ENCODE data around the gene ASB2. TPM values are rescaled to one million over a fixed set of nuclear protein-coding genes. Genes with fewer than 3 reads are reported as not detected.

ASB2 gene
- total RNA-seq, 1 donor from 2014 or later = 251 TPM

DNA sequence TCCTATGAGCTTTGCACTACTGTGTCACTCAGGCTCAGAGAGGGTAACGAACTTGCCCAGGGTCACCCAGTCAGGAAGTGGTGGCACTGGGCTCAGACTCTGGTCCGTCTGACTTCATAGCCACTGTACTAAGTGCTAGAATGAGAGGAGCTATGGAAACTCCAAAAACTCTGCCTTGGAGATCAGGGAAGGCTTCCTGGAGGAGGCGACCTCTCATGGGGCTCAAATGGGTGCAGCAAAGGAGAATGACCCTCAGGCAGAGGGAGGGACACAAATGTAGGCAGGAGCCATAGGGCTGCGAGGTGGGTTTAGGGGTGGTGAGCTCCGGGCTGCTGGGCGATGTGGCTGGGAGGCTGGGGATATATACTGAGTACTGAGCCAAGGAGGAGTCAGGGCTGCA lies 23.9 kb upstream of the ASB2 start:
- no peaks in the 10 kb centered on the region for H3K36me3 ChIP-seq
- intact Hi-C loops (cut with micrococcal nuclease) = no loop called here
- H3K9me3 ChIP-seq (replicated peaks) = no peaks in the 10 kb centered on the region
- H3K27me3 ChIP-seq (ENCODE audit: low read depth) = peaks cover 14% of the 10 kb centered on the region
- peaks cover 53% of the 10 kb centered on the region for H3K4me1 ChIP-seq
- TF ChIP-seq, protein P1, sequence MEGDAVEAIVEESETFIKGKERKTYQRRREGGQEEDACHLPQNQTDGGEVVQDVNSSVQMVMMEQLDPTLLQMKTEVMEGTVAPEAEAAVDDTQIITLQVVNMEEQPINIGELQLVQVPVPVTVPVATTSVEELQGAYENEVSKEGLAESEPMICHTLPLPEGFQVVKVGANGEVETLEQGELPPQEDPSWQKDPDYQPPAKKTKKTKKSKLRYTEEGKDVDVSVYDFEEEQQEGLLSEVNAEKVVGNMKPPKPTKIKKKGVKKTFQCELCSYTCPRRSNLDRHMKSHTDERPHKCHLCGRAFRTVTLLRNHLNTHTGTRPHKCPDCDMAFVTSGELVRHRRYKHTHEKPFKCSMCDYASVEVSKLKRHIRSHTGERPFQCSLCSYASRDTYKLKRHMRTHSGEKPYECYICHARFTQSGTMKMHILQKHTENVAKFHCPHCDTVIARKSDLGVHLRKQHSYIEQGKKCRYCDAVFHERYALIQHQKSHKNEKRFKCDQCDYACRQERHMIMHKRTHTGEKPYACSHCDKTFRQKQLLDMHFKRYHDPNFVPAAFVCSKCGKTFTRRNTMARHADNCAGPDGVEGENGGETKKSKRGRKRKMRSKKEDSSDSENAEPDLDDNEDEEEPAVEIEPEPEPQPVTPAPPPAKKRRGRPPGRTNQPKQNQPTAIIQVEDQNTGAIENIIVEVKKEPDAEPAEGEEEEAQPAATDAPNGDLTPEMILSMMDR (IDR thresholded peaks at IDR 0.05; ENCODE audit: borderline replicate concordance) = no peak
- H3K4me3 ChIP-seq = no peak overlapping the region
- no peak for DNase-seq
- H3K27ac ChIP-seq (replicated peaks) = no peak overlapping the region

DNA sequence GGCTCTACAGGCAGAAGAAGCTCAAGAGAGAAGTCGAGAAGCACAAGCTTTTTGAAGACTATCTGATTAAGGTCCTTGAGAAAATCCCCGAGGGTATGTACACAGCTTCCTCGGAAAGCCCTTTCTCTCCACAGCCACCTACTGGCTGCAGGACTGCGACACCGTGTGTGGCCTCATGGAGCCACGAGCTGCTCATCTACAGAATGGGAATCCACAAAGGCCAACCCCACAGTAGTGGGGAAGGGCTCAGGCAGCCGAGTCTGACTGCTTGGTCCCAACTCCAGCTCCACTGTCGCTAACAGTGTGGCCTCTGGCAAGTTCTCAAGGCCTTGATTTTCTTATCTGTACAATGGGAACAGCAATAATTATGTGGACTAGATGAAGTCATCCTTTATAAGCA lies 23.2 kb upstream of the ASB2 start:
- Histone ChIP-seq H3K9me3 (replicated peaks) (no peaks in the 10 kb centered on the region), H3K36me3 (no peaks in the 10 kb centered on the region), H3K27ac (replicated peaks) (no peak overlapping the region), H3K27me3 (ENCODE audit: low read depth) (peaks cover 14% of the 10 kb centered on the region), H3K4me3 (no peak overlapping the region), H3K4me1 (peaks cover 58% of the 10 kb centered on the region)
- TF ChIP-seq, protein P1 (IDR thresholded peaks at IDR 0.05; ENCODE audit: borderline replicate concordance) = no peak
- intact Hi-C loops (cut with micrococcal nuclease) = loop anchor here (5.0 kb wide), 1 partner anchor 57 kb away; no protein-coding TSS in a partner anchor
- DNase-seq = no peak

DNA sequence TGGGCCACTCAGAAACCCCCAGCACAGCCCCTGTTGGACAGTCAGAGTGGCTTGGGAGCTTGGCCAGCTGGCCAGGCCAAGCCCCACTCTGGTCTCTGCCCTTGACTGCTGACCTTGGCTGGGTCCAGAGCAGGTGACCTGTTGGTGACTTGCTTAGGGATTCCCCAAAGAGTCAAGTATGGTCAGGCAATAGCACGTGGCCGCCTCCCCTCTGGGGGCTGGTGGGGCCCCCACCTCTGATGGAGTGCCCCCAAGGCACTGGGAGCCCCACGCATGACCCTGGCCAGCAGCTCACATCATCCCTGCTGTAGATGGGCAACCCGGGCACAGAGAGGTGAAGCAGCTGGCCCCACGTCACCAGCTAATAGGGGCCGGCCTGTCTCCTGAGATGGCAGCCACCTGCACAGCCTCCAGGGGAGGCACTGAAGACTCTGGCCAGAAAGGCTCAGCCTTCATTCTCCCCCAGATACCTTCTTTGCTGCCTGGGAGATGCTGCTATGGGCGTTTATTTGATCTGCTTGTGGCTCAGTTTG lies 22.6 kb upstream of the ASB2 start:
- H3K27me3 ChIP-seq (ENCODE audit: low read depth) = peaks cover 14% of the 10 kb centered on the region
- no peaks in the 10 kb centered on the region for H3K9me3 ChIP-seq (replicated peaks)
- H3K27ac ChIP-seq (replicated peaks) = no peak overlapping the region
- intact Hi-C loops (cut with micrococcal nuclease) = loop anchor here (5.0 kb wide), 1 partner anchor 57 kb away; no protein-coding TSS in a partner anchor
- no peaks in the 10 kb centered on the region for H3K36me3 ChIP-seq
- DNase-seq = no peak
- peaks cover 58% of the 10 kb centered on the region for H3K4me1 ChIP-seq
- TF ChIP-seq, protein P1 (IDR thresholded peaks at IDR 0.05; ENCODE audit: borderline replicate concordance) = no peak
- no peak overlapping the region for H3K4me3 ChIP-seq

DNA sequence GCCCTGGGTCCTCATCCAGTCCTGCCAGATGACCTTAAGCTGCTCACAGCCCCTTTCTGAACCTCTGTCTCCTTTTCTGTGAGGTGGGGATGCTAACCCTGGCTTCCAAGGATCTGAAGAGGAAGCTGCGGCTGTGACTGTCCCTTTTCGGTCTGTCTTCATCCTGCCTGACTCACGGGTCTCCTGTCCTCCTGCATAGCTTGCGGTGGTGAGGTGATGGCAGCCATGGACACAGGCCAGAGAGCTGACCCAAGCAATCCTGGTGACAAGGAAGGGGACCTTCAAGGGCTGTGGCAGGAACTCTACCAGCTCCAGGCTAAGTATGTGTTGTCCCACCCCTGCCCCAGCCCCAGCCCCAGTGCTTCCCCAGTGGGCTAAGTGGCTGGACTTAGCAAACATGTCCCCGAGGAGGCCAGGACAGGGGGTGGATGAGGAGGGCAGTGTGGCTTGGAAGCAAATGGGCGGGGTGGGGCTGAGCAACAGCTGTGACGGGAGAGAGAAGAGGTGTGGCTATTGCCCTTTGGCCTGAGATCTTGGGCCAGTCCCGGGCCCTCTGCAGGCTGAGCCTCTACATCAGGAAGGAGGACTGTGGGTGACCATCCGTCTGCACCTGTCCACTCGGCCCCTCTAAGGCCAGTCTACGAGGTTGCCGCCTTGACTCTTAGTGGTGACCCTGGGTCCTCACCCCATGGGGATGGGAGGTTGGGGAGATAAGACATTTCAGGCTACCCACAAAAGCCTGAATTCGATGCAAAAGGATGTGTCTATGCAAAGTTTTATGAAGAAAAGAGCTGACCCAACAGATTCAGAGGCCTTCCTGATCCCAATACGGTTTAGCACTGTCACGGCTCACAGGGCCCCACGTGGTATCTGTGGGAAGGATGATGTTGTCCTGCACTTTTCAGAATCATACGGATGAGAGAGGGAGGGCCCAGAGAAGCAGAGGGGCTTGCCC lies 21.8 kb upstream of the ASB2 start:
- H3K27me3 ChIP-seq (ENCODE audit: low read depth) = peaks cover 14% of the 10 kb centered on the region
- DNase-seq = no peak
- no peak overlapping the region for H3K4me3 ChIP-seq
- TF ChIP-seq, protein P1 (IDR thresholded peaks at IDR 0.05; ENCODE audit: borderline replicate concordance) = no peak
- no peaks in the 10 kb centered on the region for H3K36me3 ChIP-seq
- no peaks in the 10 kb centered on the region for H3K9me3 ChIP-seq (replicated peaks)
- H3K4me1 ChIP-seq = peaks cover 58% of the 10 kb centered on the region
- no peak overlapping the region for H3K27ac ChIP-seq (replicated peaks)
- intact Hi-C loops (cut with micrococcal nuclease) = loop anchor here (5.0 kb wide), 1 partner anchor 56 kb away; no protein-coding TSS in a partner anchor

DNA sequence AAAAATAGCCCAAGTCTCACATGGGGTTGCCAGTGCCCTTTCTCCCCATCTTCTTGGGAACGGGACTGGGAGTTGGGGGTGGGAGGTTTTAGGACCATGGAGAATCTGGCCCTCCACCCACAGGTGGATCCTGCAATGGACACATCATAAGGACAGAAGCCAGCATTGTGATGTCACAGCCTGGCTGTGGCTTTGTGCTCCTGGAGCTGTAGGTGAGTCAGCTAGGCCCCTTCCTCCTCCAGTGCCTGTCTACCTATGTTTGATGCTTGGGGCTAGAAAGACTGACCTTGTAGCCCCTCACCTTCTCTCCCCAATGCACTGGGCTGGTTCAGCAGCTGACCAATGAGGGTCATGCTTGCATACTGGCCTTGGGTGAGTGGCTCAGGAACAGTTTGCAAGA lies 20.7 kb upstream of the ASB2 start, which contains the start of gene CCDC197:
Gene CCDC197 (plus strand): TSS at position 220 of the 400 bp plus-strand sequence. CDS start 831 bp downstream, outside the sequence.
- intact Hi-C loops (cut with micrococcal nuclease) = loop anchor here (5.0 kb wide), 1 partner anchor 55 kb away; no protein-coding TSS in a partner anchor
- Histone ChIP-seq H3K27ac (replicated peaks) (no peak within 1 kb of the TSS), H3K36me3 (no peaks in the 10 kb centered on the region), H3K9me3 (replicated peaks) (no peaks in the 10 kb centered on the region), H3K4me1 (peaks cover 58% of the 10 kb centered on the region), H3K27me3 (ENCODE audit: low read depth) (peaks cover 7% of the 10 kb centered on the region), H3K4me3 (no peak within 1 kb of the TSS)
- TF ChIP-seq, protein P1 (IDR thresholded peaks at IDR 0.05; ENCODE audit: borderline replicate concordance) = no peak
- no peak for DNase-seq

Measured in left ventricle myocardium inferior (tissue), 1 donor.